HEK293 (cell line): ENCODE data around the gene MGAT4D.

Experiments
- CTCF ChIA-PET: fragments of 350-600 bp; formaldehyde crosslinking; extraction: SDS; loops from one replicate; lab custom pipeline; 2021; ENCODE audit warnings: antibody characterized with exemption; lab: Yijun Ruan, JAX
- POLR2A ChIA-PET: fragments of 300-600 bp; formaldehyde crosslinking; extraction: SDS; loops from one replicate; lab custom pipeline; 2020; ENCODE audit warnings: antibody characterized with exemption, inconsistent platforms; lab: Yijun Ruan, JAX
- H3K27ac ChIP-seq: fragments of 200-500 bp; sonication (Bioruptor generic); 2 replicates; pipeline ENCODE4 v1.5.1; 2014; ENCODE audit warnings: low read depth, low read length, control low read depth, inconsistent platforms; ENCODE audit errors: extremely low read depth
- H3K36me3 ChIP-seq, 2 experiments: fragments of 200-500 bp in 1 of 2; sonication (Bioruptor generic) in 1 of 2; 1 replicate in 1 of 2; 2 replicates in 1 of 2; pipeline ENCODE4 v1.5.1; 2014 to 2017; ENCODE audit warnings: inconsistent platforms in 2 of 2, low read length in 2 of 2; ENCODE audit not compliant: control insufficient read depth in 2 of 2, insufficient read depth in 1 of 2
- H3K4me1 ChIP-seq: fragments of 200-500 bp; sonication (Bioruptor generic); 2 replicates; pipeline ENCODE4 v1.5.1; 2014; ENCODE audit warnings: mild to moderate bottlenecking, low read length, inconsistent platforms; ENCODE audit not compliant: control insufficient read depth, insufficient read depth
- H3K4me3 ChIP-seq: 2 replicates; pipeline ENCODE4 v1.5.1; 2011; ENCODE audit warnings: low read depth, mild to moderate bottlenecking, control low read depth, low read length, moderate library complexity
- H3K9me3 ChIP-seq: fragments of 200-500 bp; sonication (Bioruptor generic); 2 replicates; pipeline ENCODE4 v1.5.1; 2014; ENCODE audit warnings: low read depth, low read length, inconsistent platforms; ENCODE audit not compliant: control insufficient read depth, insufficient read depth
- KLF8 ChIP-seq: fragments of 450-650 bp; formaldehyde crosslinking; IDR thresholded peaks from 2 replicates; pipeline ENCODE4 v1.5.1; 2016; ENCODE audit warnings: missing biosample characterization, missing genetic modification characterization
- MEIS1 ChIP-seq: sonication (generic); formaldehyde crosslinking; IDR thresholded peaks from 2 replicates; pipeline ENCODE4 v1.8.1; 2022; ENCODE audit warnings: missing genetic modification reagents, mild to moderate bottlenecking, borderline replicate concordance
- MZF1 ChIP-seq: fragments of 450-650 bp; formaldehyde crosslinking; IDR thresholded peaks from 2 replicates; pipeline ENCODE4 v1.5.1; 2017; ENCODE audit warnings: missing biosample characterization, missing genetic modification characterization, borderline replicate concordance
- PRDM1 ChIP-seq: fragments of 450-650 bp; formaldehyde crosslinking; IDR thresholded peaks from 2 replicates; pipeline ENCODE4; 2016; ENCODE audit warnings: missing biosample characterization, missing genetic modification characterization
- TCF7L2 ChIP-seq: IDR thresholded peaks from 2 replicates; pipeline ENCODE4 v1.6.1; 2011; ENCODE audit warnings: low read depth, mild to moderate bottlenecking, inconsistent platforms, low read length, moderate library complexity, borderline replicate concordance
- WT1 ChIP-seq: fragments of 450-650 bp; formaldehyde crosslinking; IDR thresholded peaks from 2 replicates; pipeline ENCODE4 v1.5.1; 2016; ENCODE audit warnings: missing biosample characterization, missing genetic modification characterization
- ZBTB17 ChIP-seq: fragments of 450-650 bp; formaldehyde crosslinking; IDR thresholded peaks from 2 replicates; pipeline ENCODE4 v1.5.1; 2016; ENCODE audit warnings: missing biosample characterization, missing genetic modification characterization
- ZNF112 ChIP-seq: fragments of 450-650 bp; formaldehyde crosslinking; IDR thresholded peaks from 2 replicates; pipeline ENCODE4 v1.5.0; 2017; ENCODE audit warnings: missing biosample characterization, missing genetic modification characterization
- ZNF140 ChIP-seq: fragments of 450-650 bp; formaldehyde crosslinking; IDR thresholded peaks from 2 replicates; pipeline ENCODE4 v1.5.1; 2016; ENCODE audit warnings: missing biosample characterization, missing genetic modification characterization
- ZNF155 ChIP-seq: fragments of 450-650 bp; formaldehyde crosslinking; IDR thresholded peaks from 2 replicates; pipeline ENCODE4 v1.5.1; 2016; ENCODE audit warnings: missing biosample characterization, missing genetic modification characterization
- ZNF175 ChIP-seq: fragments of 450-650 bp; formaldehyde crosslinking; IDR thresholded peaks from 2 replicates; pipeline ENCODE4 v1.5.1; 2016; ENCODE audit warnings: missing biosample characterization, missing genetic modification characterization
- ZNF19 ChIP-seq: fragments of 450-650 bp; formaldehyde crosslinking; IDR thresholded peaks from 2 replicates; pipeline ENCODE4; 2016; ENCODE audit warnings: missing biosample characterization, missing genetic modification characterization, low read depth
- ZNF202 ChIP-seq: fragments of 450-650 bp; formaldehyde crosslinking; IDR thresholded peaks from 2 replicates; pipeline ENCODE4 v1.5.1; 2016; ENCODE audit warnings: missing biosample characterization, missing genetic modification characterization, borderline replicate concordance
- ZNF311 ChIP-seq: fragments of 450-650 bp; formaldehyde crosslinking; IDR thresholded peaks from 2 replicates; pipeline ENCODE4 v1.5.1; 2017; ENCODE audit warnings: missing biosample characterization, missing genetic modification characterization, borderline replicate concordance
- ZNF335 ChIP-seq: fragments of 450-650 bp; formaldehyde crosslinking; conservative IDR thresholded peaks from 2 replicates; pipeline ENCODE4 v1.5.1; 2016; ENCODE audit warnings: missing biosample characterization, missing genetic modification characterization
- ZNF433 ChIP-seq: fragments of 450-650 bp; formaldehyde crosslinking; IDR thresholded peaks from 2 replicates; pipeline ENCODE4 v1.5.1; 2016; ENCODE audit warnings: missing biosample characterization, missing genetic modification characterization, low read depth
- ZNF548 ChIP-seq: fragments of 450-650 bp; formaldehyde crosslinking; IDR thresholded peaks from 2 replicates; pipeline ENCODE4 v1.5.1; 2016; ENCODE audit warnings: missing biosample characterization, missing genetic modification characterization
- ZNF626 ChIP-seq: fragments of 450-650 bp; sonication (Bioruptor Pico); formaldehyde crosslinking; IDR thresholded peaks from 2 replicates; pipeline ENCODE4 v1.5.1; 2018; ENCODE audit warnings: missing biosample characterization, missing genetic modification characterization, inconsistent platforms
- ZNF664 ChIP-seq: fragments of 450-650 bp; formaldehyde crosslinking; IDR thresholded peaks from 2 replicates; pipeline ENCODE4 v1.5.1; 2016; ENCODE audit warnings: missing biosample characterization, missing genetic modification characterization
- ZNF768 ChIP-seq: fragments of 450-650 bp; formaldehyde crosslinking; IDR thresholded peaks from 2 replicates; pipeline ENCODE4 v1.5.1; 2018; ENCODE audit warnings: missing biosample characterization, mild to moderate bottlenecking, missing genetic modification characterization
- ZSCAN23 ChIP-seq: fragments of 450-650 bp; formaldehyde crosslinking; IDR thresholded peaks from 2 replicates; pipeline ENCODE4 v1.5.1; 2016; ENCODE audit warnings: missing biosample characterization, missing genetic modification characterization
- ZXDB ChIP-seq: fragments of 450-650 bp; formaldehyde crosslinking; IDR thresholded peaks from 2 replicates; pipeline ENCODE4 v1.5.1; 2016; ENCODE audit warnings: missing biosample characterization, missing genetic modification characterization
- TF ChIP-seq, protein P1 (sequence below): fragments of 450-650 bp; formaldehyde crosslinking; IDR thresholded peaks from 2 replicates; pipeline ENCODE4 v1.5.1; 2016; ENCODE audit warnings: missing biosample characterization, missing genetic modification characterization
- TF ChIP-seq, protein P2 (sequence below): fragments of 450-650 bp; formaldehyde crosslinking; IDR thresholded peaks from 2 replicates; pipeline ENCODE4 v1.5.1; 2016; ENCODE audit warnings: missing biosample characterization, missing genetic modification characterization
- TF ChIP-seq, protein P3 (sequence below): fragments of 450-650 bp; formaldehyde crosslinking; IDR thresholded peaks from 2 replicates; pipeline ENCODE4 v1.5.1; 2016; ENCODE audit warnings: missing biosample characterization, missing genetic modification characterization, borderline replicate concordance
- TF ChIP-seq, protein P4 (sequence below): fragments of 450-650 bp; formaldehyde crosslinking; IDR thresholded peaks from 2 replicates; pipeline ENCODE4 v1.5.1; 2017; ENCODE audit warnings: missing biosample characterization, missing genetic modification characterization
- TF ChIP-seq, protein P5 (sequence below): fragments of 450-650 bp; formaldehyde crosslinking; IDR thresholded peaks from 2 replicates; pipeline ENCODE4 v1.5.1; 2016; ENCODE audit warnings: missing biosample characterization, missing genetic modification characterization
- TF ChIP-seq, protein P6 (sequence below): fragments of 450-650 bp; formaldehyde crosslinking; IDR thresholded peaks from 2 replicates; pipeline ENCODE4 v1.5.1; 2016; ENCODE audit warnings: missing biosample characterization, missing genetic modification characterization

The MGAT4D gene

DNA sequence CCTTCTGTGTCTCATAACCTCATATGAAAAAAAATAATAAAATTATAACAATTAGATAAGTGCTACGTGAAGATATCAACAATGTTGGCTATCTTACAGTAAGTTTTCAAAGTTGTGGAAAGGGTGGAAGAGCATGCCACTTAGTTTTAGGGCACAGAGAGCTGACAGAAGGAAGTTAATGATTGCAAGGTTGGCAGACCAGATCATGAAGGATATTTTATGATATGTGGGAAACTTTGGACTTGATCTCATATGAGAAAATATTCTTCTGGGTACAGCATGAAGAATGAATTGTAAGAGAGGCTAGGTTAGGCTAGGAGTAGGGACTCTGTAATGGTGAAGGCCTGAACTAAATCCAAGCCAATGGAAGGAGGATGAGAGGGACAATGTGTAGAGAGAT lies 34.5 kb downstream of the MGAT4D start:
- CTCF ChIA-PET: interaction anchor here (0.8 kb wide), 1 partner anchor 36 kb away, joined by 3 read pairs; the partner anchor contains the start of gene CLGN
- TF ChIP-seq WT1 (tag by site-specific recombination): no peak
- no peak for TF ChIP-seq ZSCAN23 (tag by site-specific recombination)
- TF ChIP-seq ZNF175: no peak
- TF ChIP-seq ZBTB17: no peak
- TF ChIP-seq, protein P1, sequence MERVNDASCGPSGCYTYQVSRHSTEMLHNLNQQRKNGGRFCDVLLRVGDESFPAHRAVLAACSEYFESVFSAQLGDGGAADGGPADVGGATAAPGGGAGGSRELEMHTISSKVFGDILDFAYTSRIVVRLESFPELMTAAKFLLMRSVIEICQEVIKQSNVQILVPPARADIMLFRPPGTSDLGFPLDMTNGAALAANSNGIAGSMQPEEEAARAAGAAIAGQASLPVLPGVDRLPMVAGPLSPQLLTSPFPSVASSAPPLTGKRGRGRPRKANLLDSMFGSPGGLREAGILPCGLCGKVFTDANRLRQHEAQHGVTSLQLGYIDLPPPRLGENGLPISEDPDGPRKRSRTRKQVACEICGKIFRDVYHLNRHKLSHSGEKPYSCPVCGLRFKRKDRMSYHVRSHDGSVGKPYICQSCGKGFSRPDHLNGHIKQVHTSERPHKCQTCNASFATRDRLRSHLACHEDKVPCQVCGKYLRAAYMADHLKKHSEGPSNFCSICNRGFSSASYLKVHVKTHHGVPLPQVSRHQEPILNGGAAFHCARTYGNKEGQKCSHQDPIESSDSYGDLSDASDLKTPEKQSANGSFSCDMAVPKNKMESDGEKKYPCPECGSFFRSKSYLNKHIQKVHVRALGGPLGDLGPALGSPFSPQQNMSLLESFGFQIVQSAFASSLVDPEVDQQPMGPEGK (tag by site-specific recombination): no peak
- TF ChIP-seq ZNF19 (tag by site-specific recombination): no peak
- TF ChIP-seq ZNF768 (tag by site-specific recombination): no peak
- TF ChIP-seq, protein P2, sequence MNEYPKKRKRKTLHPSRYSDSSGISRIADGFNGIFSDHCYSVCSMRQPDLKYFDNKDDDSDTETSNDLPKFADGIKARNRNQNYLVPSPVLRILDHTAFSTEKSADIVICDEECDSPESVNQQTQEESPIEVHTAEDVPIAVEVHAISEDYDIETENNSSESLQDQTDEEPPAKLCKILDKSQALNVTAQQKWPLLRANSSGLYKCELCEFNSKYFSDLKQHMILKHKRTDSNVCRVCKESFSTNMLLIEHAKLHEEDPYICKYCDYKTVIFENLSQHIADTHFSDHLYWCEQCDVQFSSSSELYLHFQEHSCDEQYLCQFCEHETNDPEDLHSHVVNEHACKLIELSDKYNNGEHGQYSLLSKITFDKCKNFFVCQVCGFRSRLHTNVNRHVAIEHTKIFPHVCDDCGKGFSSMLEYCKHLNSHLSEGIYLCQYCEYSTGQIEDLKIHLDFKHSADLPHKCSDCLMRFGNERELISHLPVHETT (tag by site-specific recombination): no peak
- TF ChIP-seq ZNF548: no peak
- TF ChIP-seq, protein P3, sequence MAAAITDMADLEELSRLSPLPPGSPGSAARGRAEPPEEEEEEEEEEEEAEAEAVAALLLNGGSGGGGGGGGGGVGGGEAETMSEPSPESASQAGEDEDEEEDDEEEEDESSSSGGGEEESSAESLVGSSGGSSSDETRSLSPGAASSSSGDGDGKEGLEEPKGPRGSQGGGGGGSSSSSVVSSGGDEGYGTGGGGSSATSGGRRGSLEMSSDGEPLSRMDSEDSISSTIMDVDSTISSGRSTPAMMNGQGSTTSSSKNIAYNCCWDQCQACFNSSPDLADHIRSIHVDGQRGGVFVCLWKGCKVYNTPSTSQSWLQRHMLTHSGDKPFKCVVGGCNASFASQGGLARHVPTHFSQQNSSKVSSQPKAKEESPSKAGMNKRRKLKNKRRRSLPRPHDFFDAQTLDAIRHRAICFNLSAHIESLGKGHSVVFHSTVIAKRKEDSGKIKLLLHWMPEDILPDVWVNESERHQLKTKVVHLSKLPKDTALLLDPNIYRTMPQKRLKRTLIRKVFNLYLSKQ (tag by site-specific recombination): no peak
- no peak for TF ChIP-seq ZNF433 (tag by site-specific recombination)
- no peak for TF ChIP-seq ZNF335 (tag by site-specific recombination)
- TF ChIP-seq, all 188 proteins: peak for 0
- Histone ChIP-seq H3K9me3 (no peaks in the 10 kb centered on the region), H3K4me3 (no peak overlapping the region), H3K4me1 (no peaks in the 10 kb centered on the region), H3K27ac (no peak overlapping the region), H3K36me3 (no peaks in the 10 kb centered on the region)
- POLR2A ChIA-PET: no interaction called here

DNA sequence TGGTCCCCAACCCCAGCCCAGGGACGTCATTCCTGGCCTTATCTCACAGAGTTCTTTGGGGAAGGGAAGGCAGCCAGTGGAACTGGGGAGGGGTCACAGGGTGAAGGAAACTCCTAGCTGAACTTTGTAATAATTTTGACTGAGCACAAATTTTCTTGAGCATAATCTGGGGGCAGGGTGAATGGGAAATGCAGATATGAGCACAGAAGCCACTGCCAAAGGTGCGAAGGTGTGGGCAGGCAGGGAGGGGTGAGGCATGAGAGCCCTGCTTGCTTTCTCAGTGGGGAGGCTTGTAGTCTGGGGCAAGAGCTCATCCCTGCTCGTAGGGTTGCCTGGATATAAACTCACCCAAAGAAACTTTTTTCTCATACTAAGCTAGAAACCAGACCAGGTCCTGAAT lies 34.9 kb downstream of the MGAT4D start:
- ChIA-PET POLR2A (no interaction called here), CTCF (no interaction called here)
- Histone ChIP-seq H3K4me1 (no peaks in the 10 kb centered on the region), H3K36me3 (no peaks in the 10 kb centered on the region), H3K27ac (no peak overlapping the region), H3K4me3 (no peak overlapping the region), H3K9me3 (no peaks in the 10 kb centered on the region)
- TF ChIP-seq, protein P4, sequence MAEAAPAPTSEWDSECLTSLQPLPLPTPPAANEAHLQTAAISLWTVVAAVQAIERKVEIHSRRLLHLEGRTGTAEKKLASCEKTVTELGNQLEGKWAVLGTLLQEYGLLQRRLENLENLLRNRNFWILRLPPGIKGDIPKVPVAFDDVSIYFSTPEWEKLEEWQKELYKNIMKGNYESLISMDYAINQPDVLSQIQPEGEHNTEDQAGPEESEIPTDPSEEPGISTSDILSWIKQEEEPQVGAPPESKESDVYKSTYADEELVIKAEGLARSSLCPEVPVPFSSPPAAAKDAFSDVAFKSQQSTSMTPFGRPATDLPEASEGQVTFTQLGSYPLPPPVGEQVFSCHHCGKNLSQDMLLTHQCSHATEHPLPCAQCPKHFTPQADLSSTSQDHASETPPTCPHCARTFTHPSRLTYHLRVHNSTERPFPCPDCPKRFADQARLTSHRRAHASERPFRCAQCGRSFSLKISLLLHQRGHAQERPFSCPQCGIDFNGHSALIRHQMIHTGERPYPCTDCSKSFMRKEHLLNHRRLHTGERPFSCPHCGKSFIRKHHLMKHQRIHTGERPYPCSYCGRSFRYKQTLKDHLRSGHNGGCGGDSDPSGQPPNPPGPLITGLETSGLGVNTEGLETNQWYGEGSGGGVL (tag by site-specific recombination): no peak
- TF ChIP-seq KLF8 (tag by site-specific recombination): no peak
- no peak for TF ChIP-seq ZNF140 (tag by site-specific recombination)
- TF ChIP-seq ZNF311: no peak
- no peak for TF ChIP-seq ZNF19 (tag by site-specific recombination)
- no peak for TF ChIP-seq TCF7L2
- TF ChIP-seq PRDM1 (tag by site-specific recombination): no peak
- TF ChIP-seq ZNF664 (tag by site-specific recombination): no peak
- no peak for TF ChIP-seq ZNF202 (tag by site-specific recombination)
- TF ChIP-seq ZNF112 (tag by site-specific recombination): no peak
- no peak for TF ChIP-seq MEIS1 (CRISPR knock-in tag)
- no peak for TF ChIP-seq ZXDB
- TF ChIP-seq ZNF155 (tag by site-specific recombination): no peak
- TF ChIP-seq, protein P5, sequence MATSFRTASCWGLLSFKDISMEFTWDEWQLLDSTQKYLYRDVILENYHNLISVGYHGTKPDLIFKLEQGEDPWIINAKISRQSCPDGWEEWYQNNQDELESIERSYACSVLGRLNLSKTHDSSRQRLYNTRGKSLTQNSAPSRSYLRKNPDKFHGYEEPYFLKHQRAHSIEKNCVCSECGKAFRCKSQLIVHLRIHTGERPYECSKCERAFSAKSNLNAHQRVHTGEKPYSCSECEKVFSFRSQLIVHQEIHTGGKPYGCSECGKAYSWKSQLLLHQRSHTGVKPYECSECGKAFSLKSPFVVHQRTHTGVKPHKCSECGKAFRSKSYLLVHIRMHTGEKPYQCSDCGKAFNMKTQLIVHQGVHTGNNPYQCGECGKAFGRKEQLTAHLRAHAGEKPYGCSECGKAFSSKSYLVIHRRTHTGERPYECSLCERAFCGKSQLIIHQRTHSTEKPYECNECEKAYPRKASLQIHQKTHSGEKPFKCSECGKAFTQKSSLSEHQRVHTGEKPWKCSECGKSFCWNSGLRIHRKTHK: no peak
- TF ChIP-seq MZF1 (tag by site-specific recombination): no peak
- no peak for TF ChIP-seq ZNF626 (tag by site-specific recombination)
- TF ChIP-seq, protein P6, sequence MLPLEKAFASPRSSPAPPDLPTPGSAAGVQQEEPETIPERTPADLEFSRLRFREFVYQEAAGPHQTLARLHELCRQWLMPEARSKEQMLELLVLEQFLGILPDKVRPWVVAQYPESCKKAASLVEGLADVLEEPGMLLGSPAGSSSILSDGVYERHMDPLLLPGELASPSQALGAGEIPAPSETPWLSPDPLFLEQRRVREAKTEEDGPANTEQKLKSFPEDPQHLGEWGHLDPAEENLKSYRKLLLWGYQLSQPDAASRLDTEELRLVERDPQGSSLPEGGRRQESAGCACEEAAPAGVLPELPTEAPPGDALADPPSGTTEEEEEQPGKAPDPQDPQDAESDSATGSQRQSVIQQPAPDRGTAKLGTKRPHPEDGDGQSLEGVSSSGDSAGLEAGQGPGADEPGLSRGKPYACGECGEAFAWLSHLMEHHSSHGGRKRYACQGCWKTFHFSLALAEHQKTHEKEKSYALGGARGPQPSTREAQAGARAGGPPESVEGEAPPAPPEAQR (tag by site-specific recombination): no peak
